ENCODE measurements around the gene DNAJC1. TPM values are rescaled to one million over a fixed set of nuclear protein-coding genes. Genes with fewer than 3 reads are reported as not detected.

DNAJC1 gene
- total and polyA plus RNA-seq, 7 donors = 9.9 to 135 (median 51.9) TPM

GRCh38 chr10:21760332-21760731, 243.2 kb downstream of the DNAJC1 start:
- 99 to 100% methylated on average over 2 of the region's 2 CpGs for WGBS, 2 donors
- Histone ChIP-seq H3K4me1 (no peaks in the 10 kb centered on the region), H3K27ac (no peak overlapping the region), H3K9me3 (no peaks in the 10 kb centered on the region), H3K27me3 (no peaks in the 10 kb centered on the region), H3K36me3 (peaks cover 0 to 36% (median 5%) of the 10 kb centered on the region in 4 donors), H3K4me3 (no peak overlapping the region)
- TF ChIP-seq CTCF (IDR thresholded peaks at IDR 0.05) (no peak), EP300 (IDR thresholded peaks at IDR 0.05) (no peak), POLR2AphosphoS5 (IDR thresholded peaks at IDR 0.05) (no peak), POLR2A (IDR thresholded peaks at IDR 0.05) (no peak)
- intact Hi-C loops (cut with DNase I) = no loop called here
- DNase-seq = no peak

GRCh38 chr10:21759232-21759631, 244.3 kb downstream of the DNAJC1 start:
- Histone ChIP-seq H3K27ac (no peak overlapping the region), H3K27me3 (no peaks in the 10 kb centered on the region), H3K9me3 (no peaks in the 10 kb centered on the region), H3K4me3 (no peak overlapping the region), H3K36me3 (peaks cover 0 to 45% (median 5%) of the 10 kb centered on the region in 4 donors), H3K4me1 (no peaks in the 10 kb centered on the region)
- WGBS, 2 donors = 95 to 98% methylated on average over 21 of the region's 21 CpGs
- no peak for TF ChIP-seq CTCF (IDR thresholded peaks at IDR 0.05)
- no peak for TF ChIP-seq POLR2A (IDR thresholded peaks at IDR 0.05)
- TF ChIP-seq EP300 (IDR thresholded peaks at IDR 0.05) = no peak
- no peak for TF ChIP-seq POLR2AphosphoS5 (IDR thresholded peaks at IDR 0.05)
- DNase-seq = no peak
- intact Hi-C loops (cut with DNase I) = no loop called here

GRCh38 chr10:21758696-21759095, 244.8 kb downstream of the DNAJC1 start:
- TF ChIP-seq POLR2A (IDR thresholded peaks at IDR 0.05) = no peak
- no peak for TF ChIP-seq POLR2AphosphoS5 (IDR thresholded peaks at IDR 0.05)
- no peak for TF ChIP-seq CTCF (IDR thresholded peaks at IDR 0.05)
- no peak for TF ChIP-seq EP300 (IDR thresholded peaks at IDR 0.05)
- Histone ChIP-seq H3K36me3 (peaks cover 0 to 47% (median 5%) of the 10 kb centered on the region in 4 donors), H3K27ac (no peak overlapping the region), H3K4me3 (no peak overlapping the region), H3K27me3 (no peaks in the 10 kb centered on the region), H3K9me3 (no peaks in the 10 kb centered on the region), H3K4me1 (no peaks in the 10 kb centered on the region)
- DNase-seq = no peak
- intact Hi-C loops (cut with DNase I) = no loop called here
- 95 to 98% methylated on average over 7 of the region's 7 CpGs for WGBS, 2 donors

GRCh38 chr10:21758239-21758638, 245.3 kb downstream of the DNAJC1 start:
- Histone ChIP-seq H3K36me3 (peaks cover 0 to 47% (median 5%) of the 10 kb centered on the region in 4 donors), H3K4me3 (no peak overlapping the region), H3K4me1 (no peaks in the 10 kb centered on the region), H3K27ac (no peak overlapping the region), H3K27me3 (no peaks in the 10 kb centered on the region), H3K9me3 (no peaks in the 10 kb centered on the region)
- no peak for DNase-seq
- 94 to 95% methylated on average over 14 of the region's 14 CpGs for WGBS, 2 donors
- TF ChIP-seq POLR2A (IDR thresholded peaks at IDR 0.05) (no peak), POLR2AphosphoS5 (IDR thresholded peaks at IDR 0.05) (no peak), EP300 (IDR thresholded peaks at IDR 0.05) (no peak), CTCF (IDR thresholded peaks at IDR 0.05) (no peak)
- intact Hi-C loops (cut with DNase I) = no loop called here

Measured in sigmoid colon (tissue), 7 donors.